ENCODE results near the gene MAN1C1. TPM values are rescaled to one million over a fixed set of nuclear protein-coding genes. Genes with fewer than 3 reads are reported as not detected.

Gene MAN1C1
- total RNA-seq, 1 experiment from 2014 or later: 0.11 TPM

DNA sequence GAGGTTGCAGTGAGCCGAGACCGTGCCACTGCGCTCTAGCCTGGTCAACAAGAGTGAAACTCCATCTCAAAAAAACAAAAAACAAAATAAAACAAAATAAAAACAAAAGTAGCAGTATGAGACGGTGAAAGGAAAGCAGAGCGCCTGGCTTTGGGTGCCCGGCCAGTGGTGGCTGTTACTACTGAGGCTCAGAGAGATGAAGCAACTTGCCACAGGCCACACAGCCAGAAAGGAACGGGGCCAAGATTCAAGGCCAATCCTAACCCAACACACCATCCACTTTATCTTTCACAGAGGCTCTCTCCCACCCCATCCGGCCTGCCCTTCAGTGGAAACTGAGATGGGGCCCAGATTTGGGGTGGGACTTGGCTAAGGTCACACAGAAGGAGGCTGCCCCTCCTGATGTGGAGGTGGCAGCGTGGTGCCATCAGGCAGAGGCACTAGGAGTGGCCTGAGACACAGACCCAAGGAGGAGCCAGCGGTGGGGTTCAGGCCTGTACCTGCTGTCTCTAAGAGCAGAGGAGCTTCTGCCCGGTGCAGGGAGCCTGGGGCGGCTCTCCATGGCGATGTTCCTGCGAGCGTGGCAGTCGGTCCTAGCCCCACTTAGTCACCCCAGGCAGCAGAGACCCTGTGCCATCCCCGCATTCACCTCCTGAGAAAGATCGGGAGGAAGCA lies 40.0 kb upstream of the MAN1C1 start:
- no peak overlapping the region for H3K27ac ChIP-seq (ENCODE audit: low read length)
- intact Hi-C loops (cut with micrococcal nuclease): no loop called here
- no peaks in the 10 kb centered on the region for H3K36me3 ChIP-seq (ENCODE audit: low read depth, low read length)
- H3K4me2 ChIP-seq (ENCODE audit: low read length): no peak overlapping the region
- no peaks in the 10 kb centered on the region for H3K9me2 ChIP-seq (replicated peaks; ENCODE audit: low read length)
- H4K20me1 ChIP-seq (ENCODE audit: low read length): no peaks in the 10 kb centered on the region
- CTCF ChIA-PET: no interaction called here
- H3F3A ChIP-seq (ENCODE audit: low read length, unreplicated experiment): no peaks in the 10 kb centered on the region
- DNase-seq (no peak), ATAC-seq (no peak)
- no peak overlapping the region for H3K4me3 ChIP-seq (ENCODE audit: low read length)
- H3K4me1 ChIP-seq (ENCODE audit: insufficient read depth, low read length): peaks cover 8% of the 10 kb centered on the region; the same call in 1 of the 2 replicates
- no peak overlapping the region for H3K9ac ChIP-seq (ENCODE audit: low read length)
- no peaks in the 10 kb centered on the region for H3K27me3 ChIP-seq (ENCODE audit: low read length)
- H2AFZ ChIP-seq (ENCODE audit: low read length): no peak overlapping the region
- no TSS peak for BruUV-seq (replicated peaks)
- POLR2A ChIA-PET (ENCODE audit: unreplicated experiment): no interaction called here
- H3K79me2 ChIP-seq (ENCODE audit: low read length): no peaks in the 10 kb centered on the region
- no peaks in the 10 kb centered on the region for H3K9me3 ChIP-seq (ENCODE audit: low read length)
- TF ChIP-seq EZH2 (IDR thresholded peaks at IDR 0.05; ENCODE audit: low read length, unreplicated experiment) (no peak), EZH2phosphoT487 (IDR thresholded peaks at IDR 0.05; ENCODE audit: borderline replicate concordance, low read length) (no peak)
- TF ChIP-seq, protein P1, sequence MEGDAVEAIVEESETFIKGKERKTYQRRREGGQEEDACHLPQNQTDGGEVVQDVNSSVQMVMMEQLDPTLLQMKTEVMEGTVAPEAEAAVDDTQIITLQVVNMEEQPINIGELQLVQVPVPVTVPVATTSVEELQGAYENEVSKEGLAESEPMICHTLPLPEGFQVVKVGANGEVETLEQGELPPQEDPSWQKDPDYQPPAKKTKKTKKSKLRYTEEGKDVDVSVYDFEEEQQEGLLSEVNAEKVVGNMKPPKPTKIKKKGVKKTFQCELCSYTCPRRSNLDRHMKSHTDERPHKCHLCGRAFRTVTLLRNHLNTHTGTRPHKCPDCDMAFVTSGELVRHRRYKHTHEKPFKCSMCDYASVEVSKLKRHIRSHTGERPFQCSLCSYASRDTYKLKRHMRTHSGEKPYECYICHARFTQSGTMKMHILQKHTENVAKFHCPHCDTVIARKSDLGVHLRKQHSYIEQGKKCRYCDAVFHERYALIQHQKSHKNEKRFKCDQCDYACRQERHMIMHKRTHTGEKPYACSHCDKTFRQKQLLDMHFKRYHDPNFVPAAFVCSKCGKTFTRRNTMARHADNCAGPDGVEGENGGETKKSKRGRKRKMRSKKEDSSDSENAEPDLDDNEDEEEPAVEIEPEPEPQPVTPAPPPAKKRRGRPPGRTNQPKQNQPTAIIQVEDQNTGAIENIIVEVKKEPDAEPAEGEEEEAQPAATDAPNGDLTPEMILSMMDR (conservative IDR thresholded peaks at IDR 0.05; ENCODE audit: low read depth, low read length): no peak

DNA sequence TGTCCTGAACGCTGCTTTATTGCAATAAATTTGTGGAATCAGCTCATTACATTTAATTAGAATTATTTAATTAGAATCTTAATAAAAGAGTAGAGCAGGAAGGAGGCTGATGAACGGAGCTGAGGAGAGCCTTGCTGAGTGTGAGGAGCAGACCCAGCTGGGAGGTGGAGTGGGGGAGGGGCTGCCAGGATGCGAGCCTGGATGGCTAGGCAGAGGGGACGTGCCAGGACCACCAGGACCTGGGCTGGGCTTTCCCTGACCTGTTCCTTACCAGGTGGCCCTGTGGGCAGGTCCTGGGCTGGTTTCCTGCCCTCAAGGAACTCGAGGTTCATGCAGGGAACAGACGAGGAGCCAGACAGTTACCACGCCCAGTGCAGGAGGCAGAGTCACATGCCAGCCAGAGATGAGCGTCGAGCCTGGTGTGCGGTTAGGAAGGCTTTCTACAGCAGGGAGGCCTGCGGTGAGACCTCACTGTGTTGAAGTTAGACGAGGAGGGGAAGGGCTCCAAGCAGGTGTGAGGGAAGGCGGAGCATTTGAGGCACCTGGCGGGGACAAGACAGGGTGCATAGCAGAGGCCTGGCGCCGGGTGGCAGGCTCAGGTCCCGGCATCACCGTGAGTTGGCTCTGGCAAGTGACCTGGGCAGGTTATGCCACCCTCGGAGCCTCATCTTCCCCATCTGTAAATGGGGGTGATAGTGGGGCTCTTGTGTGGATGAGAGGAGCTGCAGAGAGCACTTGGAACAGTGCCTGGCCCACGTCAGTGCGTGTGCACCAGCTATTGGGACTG lies 39.3 kb upstream of the MAN1C1 start:
- Histone ChIP-seq H3F3A (ENCODE audit: low read length, unreplicated experiment) (no peaks in the 10 kb centered on the region), H3K9ac (ENCODE audit: low read length) (no peak overlapping the region), H3K27ac (ENCODE audit: low read length) (no peak overlapping the region), H3K9me2 (replicated peaks; ENCODE audit: low read length) (no peaks in the 10 kb centered on the region), H3K4me3 (ENCODE audit: low read length) (no peak overlapping the region), H3K4me2 (ENCODE audit: low read length) (no peak overlapping the region), H2AFZ (ENCODE audit: low read length) (no peak overlapping the region), H3K27me3 (ENCODE audit: low read length) (no peaks in the 10 kb centered on the region), H4K20me1 (ENCODE audit: low read length) (no peaks in the 10 kb centered on the region), H3K79me2 (ENCODE audit: low read length) (no peaks in the 10 kb centered on the region), H3K4me1 (ENCODE audit: insufficient read depth, low read length) (peaks cover 8% of the 10 kb centered on the region; the same call in 1 of the 2 replicates), H3K36me3 (ENCODE audit: low read depth, low read length) (no peaks in the 10 kb centered on the region), H3K9me3 (ENCODE audit: low read length) (no peaks in the 10 kb centered on the region)
- TF ChIP-seq EZH2 (IDR thresholded peaks at IDR 0.05; ENCODE audit: low read length, unreplicated experiment) (no peak), EZH2phosphoT487 (IDR thresholded peaks at IDR 0.05; ENCODE audit: borderline replicate concordance, low read length) (no peak)
- TF ChIP-seq, protein P1 (conservative IDR thresholded peaks at IDR 0.05; ENCODE audit: low read depth, low read length): no peak
- ChIA-PET POLR2A (ENCODE audit: unreplicated experiment) (no interaction called here), CTCF (no interaction called here)
- DNase-seq: no peak
- ATAC-seq: no peak
- intact Hi-C loops (cut with micrococcal nuclease): no loop called here
- BruUV-seq (replicated peaks): no TSS peak
